HG03066 (cell line): ENCODE results near the gene SMCR8.
"Not testable (repeated sequence)": the region's sequence is repeated elsewhere in the genome, so short reads cannot be mapped to it uniquely, and the experiment has no call there.

ENCODE experiments used
- ATAC-seq: cut with Tn5 transposase; IDR thresholded peaks from one replicate; pipeline ENCODE4 v1.9.1; 2021; ENCODE audit warnings: low read depth; ENCODE audit not compliant: unreplicated experiment

The SMCR8 gene

GRCh38 chr17:18315562-18315922 is 449 bp downstream of the SMCR8 start:
- no peak for ATAC-seq

GRCh38 chr17:18315961-18316360 is 868 bp downstream of the SMCR8 start:
- no peak for ATAC-seq

- ATAC-seq, result no peak
These were observed 3.0 kb downstream of the SMCR8 start for GRCh38 chr17:18318117-18318516.

- no peak for ATAC-seq
These were observed 3.8 kb downstream of the SMCR8 start for GRCh38 chr17:18318771-18319450.

- ATAC-seq, result no peak
These were observed 4.6 kb downstream of the SMCR8 start for GRCh38 chr17:18319604-18320256.

GRCh38 chr17:18320301-18320700 is 5.2 kb downstream of the SMCR8 start:
- no peak for ATAC-seq

- ATAC-seq, result no peak
These were observed 6.2 kb downstream of the SMCR8 start for GRCh38 chr17:18321309-18321708.

GRCh38 chr17:18322522-18322921 is 7.4 kb downstream of the SMCR8 start:
- no peak for ATAC-seq

- no peak for ATAC-seq
These were observed 7.9 kb downstream of the SMCR8 start for GRCh38 chr17:18323007-18323406.

- ATAC-seq, result no peak
These were observed 8.5 kb downstream of the SMCR8 start for GRCh38 chr17:18323507-18324139.

- ATAC-seq, result no peak
These were observed 9.3 kb downstream of the SMCR8 start for GRCh38 chr17:18324140-18325050.

GRCh38 chr17:18326039-18326438 is 10.9 kb downstream of the SMCR8 start:
- no peak for ATAC-seq

GRCh38 chr17:18326572-18326971 is 11.5 kb downstream of the SMCR8 start:
- no peak for ATAC-seq

- no peak for ATAC-seq
These were observed 12.0 kb downstream of the SMCR8 start for GRCh38 chr17:18327093-18327492.

- ATAC-seq, result no peak
These were observed 12.5 kb downstream of the SMCR8 start for GRCh38 chr17:18327556-18327955.

- no peak for ATAC-seq
These were observed 13.6 kb downstream of the SMCR8 start for GRCh38 chr17:18328643-18329204.

- ATAC-seq, result no peak
These were observed 16.8 kb downstream of the SMCR8 start for GRCh38 chr17:18331879-18332278.

- no peak for ATAC-seq
These were observed 17.9 kb downstream of the SMCR8 start for GRCh38 chr17:18332909-18333489.

- ATAC-seq, result not testable (repeated sequence)
These were observed 23.1 kb downstream of the SMCR8 start for GRCh38 chr17:18338158-18338557.

- no peak for ATAC-seq
These were observed 24.8 kb downstream of the SMCR8 start for GRCh38 chr17:18339933-18340332.
